ENCODE data around the gene CCDC146. TPM values are rescaled to one million over a fixed set of nuclear protein-coding genes. Genes with fewer than 3 reads are reported as not detected.

The CCDC146 gene
- total RNA-seq, 1 donor from 2014 or later = 2.3 TPM

GRCh38 chr7:77244222-77244934, 122.0 kb downstream of the CCDC146 start:
- no peak for DNase-seq (ENCODE audit: low read depth)

- DNase-seq (ENCODE audit: low read depth) = peak; percentile 79
Observed at GRCh38 chr7:77245015-77245755, 122.8 kb downstream of the CCDC146 start.

- DNase-seq (ENCODE audit: low read depth) = no peak
Observed at GRCh38 chr7:77246026-77246640, 123.7 kb downstream of the CCDC146 start.

GRCh38 chr7:77247206-77247850, 124.9 kb downstream of the CCDC146 start:
- DNase-seq (ENCODE audit: low read depth) = peak; percentile 78

- no peak for DNase-seq (ENCODE audit: low read depth)
Observed at GRCh38 chr7:77248154-77248553, 125.7 kb downstream of the CCDC146 start.

GRCh38 chr7:77252506-77252905, 130.1 kb downstream of the CCDC146 start:
- no peak for DNase-seq (ENCODE audit: low read depth)

GRCh38 chr7:77253151-77253550, 130.7 kb downstream of the CCDC146 start:
- DNase-seq (ENCODE audit: low read depth) = no peak

GRCh38 chr7:77254429-77254828, 132.0 kb downstream of the CCDC146 start:
- no peak for DNase-seq (ENCODE audit: low read depth)

DNA sequence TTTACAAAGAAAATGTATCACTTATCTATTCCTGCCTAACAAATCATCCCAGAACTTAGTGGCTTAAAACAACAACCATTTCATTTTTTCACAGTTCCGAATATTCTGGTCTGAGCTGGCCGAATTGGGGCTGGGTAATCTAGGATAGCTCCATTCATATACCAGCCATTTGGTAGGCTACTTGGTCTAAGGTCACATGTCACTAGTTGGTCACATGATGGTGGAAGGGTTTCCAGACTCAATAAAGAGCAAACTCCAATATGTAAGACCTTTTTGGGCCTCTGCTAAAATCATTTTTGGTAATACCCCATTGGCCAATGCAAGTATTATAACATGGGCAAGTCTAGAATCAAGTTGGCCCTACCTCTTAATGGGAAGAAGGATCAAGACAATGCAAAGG, 132.5 kb downstream of the CCDC146 start:
- DNase-seq (ENCODE audit: low read depth) = no peak

- DNase-seq (ENCODE audit: low read depth) = no peak
Observed at GRCh38 chr7:77258014-77258413, 135.6 kb downstream of the CCDC146 start.

GRCh38 chr7:77258593-77258992, 136.2 kb downstream of the CCDC146 start:
- DNase-seq (ENCODE audit: low read depth) = no peak

GRCh38 chr7:77262316-77262715, 139.9 kb downstream of the CCDC146 start:
- no peak for DNase-seq (ENCODE audit: low read depth)

DNA sequence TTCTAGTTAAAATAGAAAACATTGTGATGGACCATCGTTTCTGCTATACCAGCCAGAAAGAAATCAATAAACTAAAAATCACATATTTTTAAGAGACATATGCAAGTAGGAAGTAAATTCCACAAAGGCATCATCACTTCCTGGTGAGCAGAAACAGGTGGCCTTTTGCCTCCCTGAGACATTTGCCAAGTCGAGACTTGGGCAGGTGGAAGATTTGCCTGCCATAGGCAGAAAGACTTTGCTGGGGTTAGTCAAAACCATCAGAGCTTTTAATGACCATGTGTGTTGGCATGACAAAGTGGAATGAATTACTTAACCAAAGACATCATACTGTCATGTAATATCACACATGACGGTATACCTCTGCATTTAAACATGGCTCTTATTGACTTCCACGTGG, 143.3 kb downstream of the CCDC146 start:
- DNase-seq (ENCODE audit: low read depth) = peak; percentile 74

GRCh38 chr7:77266291-77266794, 143.9 kb downstream of the CCDC146 start:
- DNase-seq (ENCODE audit: low read depth) = no peak

GRCh38 chr7:77269360-77270093, 147.1 kb downstream of the CCDC146 start:
- DNase-seq (ENCODE audit: low read depth) = peak; percentile 75

GRCh38 chr7:77270094-77270480, 147.7 kb downstream of the CCDC146 start:
- DNase-seq (ENCODE audit: low read depth) = no peak

GRCh38 chr7:77271766-77272165, 149.4 kb downstream of the CCDC146 start:
- DNase-seq (ENCODE audit: low read depth) = no peak

- peak; percentile 52 for DNase-seq (ENCODE audit: low read depth)
Observed at GRCh38 chr7:77275663-77276062, 153.2 kb downstream of the CCDC146 start.

GRCh38 chr7:77276120-77276519, 153.7 kb downstream of the CCDC146 start:
- DNase-seq (ENCODE audit: low read depth) = no peak

GRCh38 chr7:77281780-77282478, 159.5 kb downstream of the CCDC146 start:
- peak; percentile 80 for DNase-seq (ENCODE audit: low read depth)
